Measurements from ENCODE around the gene ERP27.
A peak's percentile ranks its signal among the peaks of the same experiment; 100 is the strongest.

ERP27 gene

GRCh38 chr12:14936224-14936861 is 2.0 kb downstream of the ERP27 start:
- DNase-seq (ENCODE audit: low read depth in 2 of 2), result no peak

GRCh38 chr12:14935031-14935430 is 3.3 kb downstream of the ERP27 start:
- no peak for DNase-seq (ENCODE audit: low read depth in 2 of 2)

- DNase-seq (ENCODE audit: low read depth in 2 of 2), result no peak
These were observed 3.8 kb downstream of the ERP27 start for GRCh38 chr12:14934511-14934910.

GRCh38 chr12:14931791-14932560 is 6.4 kb downstream of the ERP27 start:
- no peak for DNase-seq (ENCODE audit: low read depth in 2 of 2)

GRCh38 chr12:14931359-14931758 is 7.0 kb downstream of the ERP27 start:
- DNase-seq (ENCODE audit: low read depth in 2 of 2), result no peak

- no peak for DNase-seq (ENCODE audit: low read depth in 2 of 2)
These were observed 8.0 kb downstream of the ERP27 start for GRCh38 chr12:14930299-14930698.

- DNase-seq (ENCODE audit: low read depth in 2 of 2), result no peak
These were observed 9.4 kb downstream of the ERP27 start for GRCh38 chr12:14928931-14929330.

GRCh38 chr12:14927267-14927666 is 11.1 kb downstream of the ERP27 start:
- no peak for DNase-seq (ENCODE audit: low read depth in 2 of 2)

GRCh38 chr12:14924541-14924940 is 13.8 kb downstream of the ERP27 start:
- no peak for DNase-seq (ENCODE audit: low read depth in 2 of 2)

- DNase-seq (ENCODE audit: low read depth in 2 of 2), result no peak
These were observed 14.4 kb downstream of the ERP27 start for GRCh38 chr12:14923944-14924343.

- no peak for DNase-seq (ENCODE audit: low read depth in 2 of 2)
These were observed 17.1 kb downstream of the ERP27 start for GRCh38 chr12:14921218-14921617.

- no peak for DNase-seq (ENCODE audit: low read depth in 2 of 2)
These were observed 17.7 kb downstream of the ERP27 start for GRCh38 chr12:14920475-14921126.

- no peak for DNase-seq (ENCODE audit: low read depth in 2 of 2)
These were observed 18.9 kb downstream of the ERP27 start for GRCh38 chr12:14919455-14919854.

GRCh38 chr12:14915736-14916135 is 22.6 kb downstream of the ERP27 start:
- no peak for DNase-seq (ENCODE audit: low read depth in 2 of 2)

- no peak for DNase-seq (ENCODE audit: low read depth in 2 of 2)
These were observed 25.0 kb downstream of the ERP27 start for GRCh38 chr12:14913381-14913781.

GRCh38 chr12:14911131-14911530 is 27.2 kb downstream of the ERP27 start:
- no peak for DNase-seq (ENCODE audit: low read depth in 2 of 2)

- peak; percentile 23 to 32 for DNase-seq (ENCODE audit: low read depth in 2 of 2)
These were observed 28.0 kb downstream of the ERP27 start for GRCh38 chr12:14910090-14910915.

GRCh38 chr12:14907953-14908352 is 30.4 kb downstream of the ERP27 start:
- DNase-seq (ENCODE audit: low read depth in 2 of 2), result no peak

- DNase-seq (ENCODE audit: low read depth in 2 of 2), result no peak
These were observed 32.2 kb downstream of the ERP27 start for GRCh38 chr12:14906114-14906513.

- no peak for DNase-seq (ENCODE audit: low read depth in 2 of 2)
These were observed 32.9 kb downstream of the ERP27 start for GRCh38 chr12:14905269-14906004.

- DNase-seq (ENCODE audit: low read depth in 2 of 2), result no peak
These were observed 33.5 kb downstream of the ERP27 start for GRCh38 chr12:14904854-14905253.

All from stimulated activated CD4-positive, alpha-beta T cell treated with anti-CD3 and anti-CD28 coated beads, Interleukin-15, amount 100 ng/mL, for 48 hours (primary cell).